Kidney epithelial cell (primary cell): Measurements from ENCODE around the gene MBP. TPM values are rescaled to one million over a fixed set of nuclear protein-coding genes. Genes with fewer than 3 reads are reported as not detected.

ENCODE experiments used
- DNase-seq: peaks from one replicate; pipeline ENCODE4 v3.0.0-alpha.2; 2010; ENCODE audit warnings: low read depth
- H3K27me3 ChIP-seq: 2 replicates; pipeline ENCODE4 v1.6.0; 2011; ENCODE audit warnings: low read length; ENCODE audit not compliant: control insufficient read depth, insufficient read depth
- H3K36me3 ChIP-seq: 2 replicates; pipeline ENCODE4 v1.5.1; 2011; ENCODE audit warnings: low read length; ENCODE audit not compliant: control insufficient read depth, insufficient read depth
- H3K4me3 ChIP-seq: 2 replicates; pipeline ENCODE4 v1.5.1; 2011; ENCODE audit warnings: low read depth, mild to moderate bottlenecking, control low read depth, low read length
- total RNA-seq: library from RNA; depleted of rRNA; stranded (reverse); fragments of >200 nt; gene quantifications from 2 replicates; pipeline ENCODE4 v1.2.3, GENCODE V29; 2015
- TF ChIP-seq, protein P1 (sequence below): IDR thresholded peaks from 2 replicates; pipeline ENCODE4 v1.5.1; 2011; ENCODE audit warnings: mild to moderate bottlenecking, moderate library complexity, low read length, control low read depth, inconsistent platforms; ENCODE audit not compliant: insufficient read depth, poor library complexity, severe bottlenecking

Gene MBP
- total RNA-seq, 1 donor from 2014 or later: 29.1 TPM

DNA sequence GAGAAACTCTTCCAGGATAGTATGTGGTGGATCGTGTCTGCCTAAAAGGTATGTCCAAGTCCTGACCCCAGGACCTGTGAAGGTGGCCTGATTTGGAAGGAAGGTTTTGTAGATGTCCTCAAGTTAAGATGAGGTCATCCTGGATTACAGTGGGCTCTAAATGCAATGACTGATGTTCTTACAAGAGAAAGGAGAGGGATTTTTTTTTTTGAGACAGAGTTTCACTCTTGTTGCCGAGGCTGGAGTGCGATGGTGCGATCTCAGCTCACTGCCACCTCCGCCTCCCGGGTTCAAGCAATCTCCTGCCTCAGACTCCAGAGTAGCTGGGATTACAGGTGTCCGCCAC, 19.9 kb downstream of the MBP start:
- Histone ChIP-seq H3K36me3 (peaks cover 4% of the 10 kb centered on the region), H3K4me3 (no peak overlapping the region), H3K27me3 (no peaks in the 10 kb centered on the region)
- TF ChIP-seq, protein P1, sequence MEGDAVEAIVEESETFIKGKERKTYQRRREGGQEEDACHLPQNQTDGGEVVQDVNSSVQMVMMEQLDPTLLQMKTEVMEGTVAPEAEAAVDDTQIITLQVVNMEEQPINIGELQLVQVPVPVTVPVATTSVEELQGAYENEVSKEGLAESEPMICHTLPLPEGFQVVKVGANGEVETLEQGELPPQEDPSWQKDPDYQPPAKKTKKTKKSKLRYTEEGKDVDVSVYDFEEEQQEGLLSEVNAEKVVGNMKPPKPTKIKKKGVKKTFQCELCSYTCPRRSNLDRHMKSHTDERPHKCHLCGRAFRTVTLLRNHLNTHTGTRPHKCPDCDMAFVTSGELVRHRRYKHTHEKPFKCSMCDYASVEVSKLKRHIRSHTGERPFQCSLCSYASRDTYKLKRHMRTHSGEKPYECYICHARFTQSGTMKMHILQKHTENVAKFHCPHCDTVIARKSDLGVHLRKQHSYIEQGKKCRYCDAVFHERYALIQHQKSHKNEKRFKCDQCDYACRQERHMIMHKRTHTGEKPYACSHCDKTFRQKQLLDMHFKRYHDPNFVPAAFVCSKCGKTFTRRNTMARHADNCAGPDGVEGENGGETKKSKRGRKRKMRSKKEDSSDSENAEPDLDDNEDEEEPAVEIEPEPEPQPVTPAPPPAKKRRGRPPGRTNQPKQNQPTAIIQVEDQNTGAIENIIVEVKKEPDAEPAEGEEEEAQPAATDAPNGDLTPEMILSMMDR: no peak
- DNase-seq: no peak

DNA sequence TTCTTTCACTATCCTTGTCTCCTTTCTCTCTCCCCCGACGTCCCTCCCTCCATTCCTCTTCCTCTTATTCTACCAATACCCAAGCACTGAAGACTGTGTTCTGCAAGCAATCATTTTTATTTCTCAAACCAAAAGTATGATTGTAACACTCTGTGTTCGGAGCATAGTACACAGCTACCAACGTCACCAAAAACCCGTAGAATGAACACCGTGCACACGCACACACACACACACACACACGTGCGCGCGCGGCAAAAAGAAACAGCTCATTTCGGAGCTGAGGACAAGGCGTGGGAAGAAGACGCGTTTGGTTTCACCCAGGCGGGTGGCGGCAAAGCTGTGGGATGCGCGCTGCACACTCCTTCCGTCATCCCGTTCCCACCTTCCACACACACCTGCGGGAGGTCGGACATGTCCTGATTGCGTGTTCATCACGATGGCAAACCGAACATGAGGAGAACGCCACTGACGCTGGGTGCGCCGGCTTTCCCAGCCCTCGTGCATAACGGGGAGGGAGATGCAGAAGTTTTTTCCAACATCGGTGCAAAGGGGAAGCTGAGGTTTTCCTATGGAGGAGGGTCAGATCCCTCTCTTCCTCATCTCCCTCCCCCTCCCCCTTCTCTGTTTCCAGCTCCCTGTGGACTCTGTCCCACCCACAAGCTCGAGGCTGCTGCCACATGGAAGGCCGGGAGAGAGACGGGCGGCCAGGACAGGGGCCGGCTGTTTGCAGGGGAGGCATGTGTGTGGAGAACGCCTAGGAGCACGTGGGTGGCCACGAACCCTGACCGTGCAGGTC, 20.4 kb downstream of the MBP start:
- Histone ChIP-seq H3K4me3 (no peak overlapping the region), H3K27me3 (no peaks in the 10 kb centered on the region), H3K36me3 (peaks cover 4% of the 10 kb centered on the region)
- DNase-seq: no peak
- TF ChIP-seq, protein P1: no peak

DNA sequence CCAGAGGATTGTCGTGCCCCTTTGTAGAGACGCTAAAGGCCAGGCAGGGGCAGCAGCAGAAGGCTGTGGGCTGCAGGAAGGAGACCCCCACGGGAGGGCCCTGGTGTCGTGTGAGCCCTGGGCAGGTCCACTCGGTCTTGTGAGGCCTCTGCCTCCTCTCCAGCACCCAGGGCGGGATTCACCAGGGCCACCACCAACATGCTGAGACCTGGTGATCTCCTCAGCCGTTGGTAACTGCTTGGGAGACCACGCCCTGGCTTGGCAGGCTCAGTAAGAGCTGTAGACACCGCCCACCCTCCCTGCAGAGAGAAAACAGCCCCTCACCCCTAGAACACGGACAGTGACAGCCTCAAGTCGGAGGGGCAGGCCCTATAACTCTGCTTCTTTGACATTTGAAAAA, 21.1 kb downstream of the MBP start:
- DNase-seq: no peak
- Histone ChIP-seq H3K36me3 (peaks cover 4% of the 10 kb centered on the region), H3K27me3 (no peaks in the 10 kb centered on the region), H3K4me3 (no peak overlapping the region)
- TF ChIP-seq, protein P1: no peak

- no peak for DNase-seq
- Histone ChIP-seq H3K36me3 (peaks cover 4% of the 10 kb centered on the region), H3K27me3 (no peaks in the 10 kb centered on the region), H3K4me3 (no peak overlapping the region)
- TF ChIP-seq, protein P1: no peak
Measured at GRCh38 chr18:77110936-77111335, 21.6 kb downstream of the MBP start.

DNA sequence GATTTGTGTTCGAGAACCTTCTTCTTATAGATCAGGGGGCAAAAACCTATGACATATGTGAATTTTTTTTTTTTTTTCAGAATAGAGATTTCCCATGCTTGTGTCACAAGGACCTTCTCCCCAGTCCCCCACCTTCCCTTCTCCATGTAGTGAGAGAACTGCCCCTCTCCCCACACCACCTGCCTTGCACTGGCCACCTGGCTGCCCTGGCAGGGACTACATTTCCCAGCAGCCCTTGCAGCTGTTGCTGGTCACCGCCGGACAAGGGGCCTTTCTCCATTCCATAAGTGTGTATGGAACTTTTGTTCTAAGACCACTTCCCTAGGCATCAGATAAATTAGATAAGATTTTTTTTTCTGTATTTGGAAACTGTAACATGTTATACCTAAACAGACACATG, 22.2 kb downstream of the MBP start:
- Histone ChIP-seq H3K27me3 (no peaks in the 10 kb centered on the region), H3K36me3 (peaks cover 4% of the 10 kb centered on the region), H3K4me3 (no peak overlapping the region)
- TF ChIP-seq, protein P1: no peak
- no peak for DNase-seq

GRCh38 chr18:77109648-77110019, 22.9 kb downstream of the MBP start:
- no peak for DNase-seq
- TF ChIP-seq, protein P1: no peak
- Histone ChIP-seq H3K27me3 (no peaks in the 10 kb centered on the region), H3K36me3 (peaks cover 4% of the 10 kb centered on the region), H3K4me3 (no peak overlapping the region)
